Measurements from ENCODE around the gene SNX9.

DNA sequence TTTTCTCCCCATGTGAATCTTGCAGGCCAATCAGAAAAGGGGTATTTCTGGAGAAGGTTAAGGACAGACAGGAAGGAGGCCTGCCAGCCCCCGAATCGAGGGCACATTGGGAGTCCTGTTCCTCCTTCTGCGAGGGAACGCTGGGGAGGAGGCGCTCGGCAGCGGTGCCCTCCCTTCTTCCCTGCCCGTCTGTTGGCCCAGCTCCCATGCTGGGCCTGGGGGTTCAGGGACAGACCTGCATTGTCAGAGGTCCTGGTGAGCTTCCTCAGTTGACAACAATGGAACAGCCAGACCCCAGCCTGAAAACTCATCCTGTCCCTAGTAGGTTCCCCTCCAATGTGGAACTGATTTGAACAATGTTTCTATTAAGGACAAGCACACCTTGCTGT is 143.5 kb downstream of the SNX9 start:
- TF ChIP-seq, protein P1, sequence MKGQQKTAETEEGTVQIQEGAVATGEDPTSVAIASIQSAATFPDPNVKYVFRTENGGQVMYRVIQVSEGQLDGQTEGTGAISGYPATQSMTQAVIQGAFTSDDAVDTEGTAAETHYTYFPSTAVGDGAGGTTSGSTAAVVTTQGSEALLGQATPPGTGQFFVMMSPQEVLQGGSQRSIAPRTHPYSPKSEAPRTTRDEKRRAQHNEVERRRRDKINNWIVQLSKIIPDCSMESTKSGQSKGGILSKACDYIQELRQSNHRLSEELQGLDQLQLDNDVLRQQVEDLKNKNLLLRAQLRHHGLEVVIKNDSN (IDR thresholded peaks at IDR 0.05): no peak
- TF ChIP-seq TAF1 (IDR thresholded peaks at IDR 0.05; ENCODE audit: low read depth) (no peak), EGR1 (IDR thresholded peaks at IDR 0.05) (no peak), RAD21 (IDR thresholded peaks at IDR 0.05; ENCODE audit: low read depth) (no peak), TEAD4 (IDR thresholded peaks at IDR 0.05) (no peak), FOXM1 (IDR thresholded peaks at IDR 0.05; ENCODE audit: borderline replicate concordance, low read depth) (no peak), ZBTB7A (IDR thresholded peaks at IDR 0.05; ENCODE audit: low read depth) (no peak), CREB1 (IDR thresholded peaks at IDR 0.05; ENCODE audit: low read depth) (no peak)
- TF ChIP-seq, protein P2, sequence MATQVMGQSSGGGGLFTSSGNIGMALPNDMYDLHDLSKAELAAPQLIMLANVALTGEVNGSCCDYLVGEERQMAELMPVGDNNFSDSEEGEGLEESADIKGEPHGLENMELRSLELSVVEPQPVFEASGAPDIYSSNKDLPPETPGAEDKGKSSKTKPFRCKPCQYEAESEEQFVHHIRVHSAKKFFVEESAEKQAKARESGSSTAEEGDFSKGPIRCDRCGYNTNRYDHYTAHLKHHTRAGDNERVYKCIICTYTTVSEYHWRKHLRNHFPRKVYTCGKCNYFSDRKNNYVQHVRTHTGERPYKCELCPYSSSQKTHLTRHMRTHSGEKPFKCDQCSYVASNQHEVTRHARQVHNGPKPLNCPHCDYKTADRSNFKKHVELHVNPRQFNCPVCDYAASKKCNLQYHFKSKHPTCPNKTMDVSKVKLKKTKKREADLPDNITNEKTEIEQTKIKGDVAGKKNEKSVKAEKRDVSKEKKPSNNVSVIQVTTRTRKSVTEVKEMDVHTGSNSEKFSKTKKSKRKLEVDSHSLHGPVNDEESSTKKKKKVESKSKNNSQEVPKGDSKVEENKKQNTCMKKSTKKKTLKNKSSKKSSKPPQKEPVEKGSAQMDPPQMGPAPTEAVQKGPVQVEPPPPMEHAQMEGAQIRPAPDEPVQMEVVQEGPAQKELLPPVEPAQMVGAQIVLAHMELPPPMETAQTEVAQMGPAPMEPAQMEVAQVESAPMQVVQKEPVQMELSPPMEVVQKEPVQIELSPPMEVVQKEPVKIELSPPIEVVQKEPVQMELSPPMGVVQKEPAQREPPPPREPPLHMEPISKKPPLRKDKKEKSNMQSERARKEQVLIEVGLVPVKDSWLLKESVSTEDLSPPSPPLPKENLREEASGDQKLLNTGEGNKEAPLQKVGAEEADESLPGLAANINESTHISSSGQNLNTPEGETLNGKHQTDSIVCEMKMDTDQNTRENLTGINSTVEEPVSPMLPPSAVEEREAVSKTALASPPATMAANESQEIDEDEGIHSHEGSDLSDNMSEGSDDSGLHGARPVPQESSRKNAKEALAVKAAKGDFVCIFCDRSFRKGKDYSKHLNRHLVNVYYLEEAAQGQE (IDR thresholded peaks at IDR 0.05; ENCODE audit: low read depth): no peak
- TF ChIP-seq, protein P3, sequence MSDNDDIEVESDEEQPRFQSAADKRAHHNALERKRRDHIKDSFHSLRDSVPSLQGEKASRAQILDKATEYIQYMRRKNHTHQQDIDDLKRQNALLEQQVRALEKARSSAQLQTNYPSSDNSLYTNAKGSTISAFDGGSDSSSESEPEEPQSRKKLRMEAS (IDR thresholded peaks at IDR 0.05): no peak

All from Ishikawa (cell line).